DND-41 (cell line): Measurements from ENCODE around the gene CCL4.

ENCODE experiments used
- ATAC-seq: fragments of 200-7000 bp; cut with Tn5 transposase; 3 replicates; pipeline ENCODE4 v1.9.1; 2021; ENCODE audit warnings: low read depth; ENCODE audit not compliant: insufficient read depth
- DNase-seq: peaks from one replicate; pipeline ENCODE4 v3.0.0-alpha.2; 2020
- H2AFZ ChIP-seq: 2 replicates; pipeline ENCODE4 v1.6.0; 2012; ENCODE audit warnings: low read depth, low read length
- H3K27ac ChIP-seq: 2 replicates; pipeline ENCODE4 v1.5.1; 2012; ENCODE audit warnings: low read length, inconsistent platforms
- H3K27me3 ChIP-seq: fragments of 200-600 bp; sonication (generic); 2 replicates; pipeline ENCODE4 v1.6.0; 2012; ENCODE audit warnings: low read length, mild to moderate bottlenecking, inconsistent platforms; ENCODE audit not compliant: insufficient read depth, poor library complexity
- H3K36me3 ChIP-seq: 2 replicates; pipeline ENCODE4 v1.5.1; 2012; ENCODE audit warnings: low read length, inconsistent platforms; ENCODE audit not compliant: insufficient read depth
- H3K4me1 ChIP-seq: 2 replicates; pipeline ENCODE4 v1.5.1; 2012; ENCODE audit warnings: mild to moderate bottlenecking, low read length; ENCODE audit not compliant: insufficient read depth
- H3K4me2 ChIP-seq: 2 replicates; pipeline ENCODE4 v1.6.0; 2012; ENCODE audit warnings: mild to moderate bottlenecking, moderate library complexity, low read length, inconsistent platforms; ENCODE audit not compliant: insufficient read depth
- H3K4me3 ChIP-seq, 2 experiments: fragments of 200-600 bp in 1 of 2; shearing (Covaris generic) in 1 of 2; 2 replicates each; pipeline ENCODE4 v1.5.1; 2012 to 2016; ENCODE audit warnings: inconsistent platforms in 2 of 2, low read length in 2 of 2, mild to moderate bottlenecking in 2 of 2, low read depth in 1 of 2, moderate library complexity in 1 of 2
- H3K79me2 ChIP-seq: 2 replicates; pipeline ENCODE4 v1.6.0; 2012; ENCODE audit warnings: low read length, inconsistent platforms; ENCODE audit not compliant: insufficient read depth
- H3K9ac ChIP-seq: 2 replicates; pipeline ENCODE4 v1.6.0; 2012; ENCODE audit warnings: low read depth, mild to moderate bottlenecking, inconsistent platforms, low read length, moderate library complexity
- H3K9me3 ChIP-seq: 2 replicates; pipeline ENCODE4 v1.5.1; 2012; ENCODE audit warnings: low read length, moderate library complexity, mild to moderate bottlenecking, inconsistent platforms; ENCODE audit not compliant: insufficient read depth, severe bottlenecking
- H4K20me1 ChIP-seq: 2 replicates; pipeline ENCODE4 v1.6.0; 2012; ENCODE audit warnings: low read length; ENCODE audit not compliant: insufficient read depth
- EZH2 ChIP-seq: IDR thresholded peaks from 3 replicates; pipeline ENCODE4 v1.6.1; 2012; ENCODE audit warnings: borderline replicate concordance, low read depth, mild to moderate bottlenecking, moderate library complexity, low read length, inconsistent platforms; ENCODE audit not compliant: severe bottlenecking
- TF ChIP-seq, protein P1 (sequence below): IDR thresholded peaks from 2 replicates; pipeline ENCODE4 v1.5.1; 2012; ENCODE audit warnings: borderline replicate concordance, low read length, moderate library complexity, mild to moderate bottlenecking; ENCODE audit not compliant: poor library complexity, severe bottlenecking; ENCODE audit errors: extremely low read depth

CCL4 gene

DNA sequence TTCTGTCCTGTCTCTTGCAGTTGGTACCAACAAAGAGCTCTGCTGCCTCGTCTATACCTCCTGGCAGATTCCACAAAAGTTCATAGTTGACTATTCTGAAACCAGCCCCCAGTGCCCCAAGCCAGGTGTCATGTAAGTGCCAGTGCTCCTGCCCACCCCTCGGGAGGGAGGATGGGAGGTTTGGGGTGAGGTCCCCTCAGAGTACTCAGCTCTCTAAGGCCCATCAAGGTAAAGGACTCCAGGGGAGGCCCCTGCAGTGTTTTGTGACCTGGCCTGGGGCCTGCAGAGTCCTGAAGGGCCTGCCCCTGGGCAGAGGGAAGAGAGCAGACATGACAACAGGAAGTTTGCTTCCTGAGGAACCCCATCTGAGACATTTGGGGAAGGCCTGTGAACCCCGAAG is 33.2 kb upstream of the CCL4 start:
- no peaks in the 10 kb centered on the region for H3K36me3 ChIP-seq
- H3K4me1 ChIP-seq: no peaks in the 10 kb centered on the region
- no peaks in the 10 kb centered on the region for H3K27me3 ChIP-seq
- H3K9ac ChIP-seq: no peak overlapping the region
- TF ChIP-seq EZH2: no peak
- TF ChIP-seq, protein P1, sequence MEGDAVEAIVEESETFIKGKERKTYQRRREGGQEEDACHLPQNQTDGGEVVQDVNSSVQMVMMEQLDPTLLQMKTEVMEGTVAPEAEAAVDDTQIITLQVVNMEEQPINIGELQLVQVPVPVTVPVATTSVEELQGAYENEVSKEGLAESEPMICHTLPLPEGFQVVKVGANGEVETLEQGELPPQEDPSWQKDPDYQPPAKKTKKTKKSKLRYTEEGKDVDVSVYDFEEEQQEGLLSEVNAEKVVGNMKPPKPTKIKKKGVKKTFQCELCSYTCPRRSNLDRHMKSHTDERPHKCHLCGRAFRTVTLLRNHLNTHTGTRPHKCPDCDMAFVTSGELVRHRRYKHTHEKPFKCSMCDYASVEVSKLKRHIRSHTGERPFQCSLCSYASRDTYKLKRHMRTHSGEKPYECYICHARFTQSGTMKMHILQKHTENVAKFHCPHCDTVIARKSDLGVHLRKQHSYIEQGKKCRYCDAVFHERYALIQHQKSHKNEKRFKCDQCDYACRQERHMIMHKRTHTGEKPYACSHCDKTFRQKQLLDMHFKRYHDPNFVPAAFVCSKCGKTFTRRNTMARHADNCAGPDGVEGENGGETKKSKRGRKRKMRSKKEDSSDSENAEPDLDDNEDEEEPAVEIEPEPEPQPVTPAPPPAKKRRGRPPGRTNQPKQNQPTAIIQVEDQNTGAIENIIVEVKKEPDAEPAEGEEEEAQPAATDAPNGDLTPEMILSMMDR: no peak
- DNase-seq: no peak
- no peaks in the 10 kb centered on the region for H4K20me1 ChIP-seq
- no peak overlapping the region for H3K4me3 ChIP-seq
- no peaks in the 10 kb centered on the region for H3K79me2 ChIP-seq
- no peaks in the 10 kb centered on the region for H3K9me3 ChIP-seq
- ATAC-seq: no peak
- H2AFZ ChIP-seq: no peak overlapping the region
- no peak overlapping the region for H3K27ac ChIP-seq
- H3K4me2 ChIP-seq: no peak overlapping the region

DNA sequence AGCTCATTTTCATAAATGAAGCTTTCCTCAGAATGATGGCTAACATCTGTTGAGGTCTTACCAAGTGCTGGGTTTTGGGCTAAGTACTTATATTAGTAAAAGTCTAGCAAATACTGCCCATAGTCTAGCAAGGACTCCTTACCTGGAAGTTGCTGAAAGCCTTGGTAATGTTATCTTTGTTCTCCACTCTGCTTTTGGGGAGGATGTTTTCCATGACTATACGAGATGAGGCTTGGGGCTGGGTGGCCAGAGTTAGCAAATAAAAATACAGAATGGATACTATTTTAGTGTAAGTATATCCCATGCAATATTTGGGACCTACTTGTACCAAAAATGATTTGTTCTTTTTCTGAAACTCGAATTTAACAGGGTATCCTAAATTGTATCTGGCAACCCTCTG is 31.9 kb upstream of the CCL4 start:
- Histone ChIP-seq H3K4me2 (no peak overlapping the region), H3K9me3 (no peaks in the 10 kb centered on the region), H3K79me2 (no peaks in the 10 kb centered on the region), H3K4me3 (no peak overlapping the region), H3K9ac (no peak overlapping the region), H3K27ac (no peak overlapping the region), H2AFZ (no peak overlapping the region), H3K27me3 (no peaks in the 10 kb centered on the region), H3K36me3 (no peaks in the 10 kb centered on the region), H4K20me1 (no peaks in the 10 kb centered on the region), H3K4me1 (no peaks in the 10 kb centered on the region)
- DNase-seq (no peak), ATAC-seq (no peak)
- TF ChIP-seq EZH2: no peak
- TF ChIP-seq, protein P1: no peak

DNA sequence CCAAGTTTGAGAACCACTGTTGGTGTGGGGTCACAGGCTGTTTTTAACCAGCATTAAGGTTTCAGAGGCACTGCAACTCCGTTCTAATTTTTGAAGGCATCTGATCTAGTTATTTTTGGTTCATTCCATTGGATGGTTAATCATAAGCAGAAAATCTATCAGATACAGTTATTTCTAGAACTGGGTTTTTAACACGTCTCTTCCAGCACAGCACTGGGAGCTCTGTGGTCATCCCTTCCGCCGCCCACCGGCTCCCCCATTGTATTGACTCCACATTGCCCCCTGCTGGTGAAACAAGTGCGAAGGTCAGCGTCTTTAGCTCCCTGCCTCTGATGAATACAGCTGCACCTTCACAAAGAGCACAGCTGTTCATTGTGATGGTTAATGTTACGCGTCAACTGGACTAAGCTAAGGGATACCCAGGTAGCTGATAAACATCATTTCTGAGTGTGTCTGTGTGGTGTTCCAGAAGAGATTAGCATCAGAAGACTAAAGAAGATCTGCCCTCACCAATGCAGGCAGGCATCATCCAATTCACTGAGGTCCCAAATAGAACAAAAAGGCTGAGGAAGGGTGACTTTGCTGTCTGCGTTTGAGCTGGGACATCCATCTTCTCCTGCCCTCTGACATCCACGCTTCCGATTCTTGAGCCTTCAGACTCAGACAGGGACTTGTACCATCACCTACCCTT is 31.1 kb upstream of the CCL4 start:
- no peaks in the 10 kb centered on the region for H3K9me3 ChIP-seq
- TF ChIP-seq, protein P1: peak; percentile 73
- TF ChIP-seq EZH2: no peak
- peak; percentile 40 for DNase-seq

More for the DNA sequence above, 31.1 kb upstream of the CCL4 start:
- ATAC-seq: 0 out of 3 replicates have a peak, but pooled peaks have one; percentile 44
- H3K27ac ChIP-seq: no peak overlapping the region
- H4K20me1 ChIP-seq: no peaks in the 10 kb centered on the region
- no peaks in the 10 kb centered on the region for H3K79me2 ChIP-seq
- H3K4me3 ChIP-seq: no peak overlapping the region
- H3K27me3 ChIP-seq: no peaks in the 10 kb centered on the region
- H3K36me3 ChIP-seq: no peaks in the 10 kb centered on the region
- no peaks in the 10 kb centered on the region for H3K4me1 ChIP-seq
- H2AFZ ChIP-seq: no peak overlapping the region
- H3K4me2 ChIP-seq: no peak overlapping the region
- H3K9ac ChIP-seq: no peak overlapping the region
